ENCODE data around the gene SZT2. TPM values are rescaled to one million over a fixed set of nuclear protein-coding genes. Genes with fewer than 3 reads are reported as not detected.
A peak's percentile ranks its signal among the peaks of the same experiment; 100 is the strongest.
"Not testable (repeated sequence)": the region's sequence is repeated elsewhere in the genome, so short reads cannot be mapped to it uniquely, and the experiment has no call there.

SZT2 gene
- total RNA-seq, 3 donors from 2014 or later = 29.1 to 49.2 (median 44.3) TPM

GRCh38 chr1:43367026-43367903, 22.4 kb upstream of the SZT2 start:
- Histone ChIP-seq H3K27me3 (no peaks in the 10 kb centered on the region), H3K9me3 (no peaks in the 10 kb centered on the region), H3K4me1 (peaks cover 8 to 18% of the 10 kb centered on the region in 2 donors), H3K27ac (peak overlapping the region; percentile 94 to 98), H3K4me3 (peak overlapping the region; percentile 69 to 88 (median 88)), H3K36me3 (no peaks in the 10 kb centered on the region)
- no peak for TF ChIP-seq CTCF (IDR thresholded peaks at IDR 0.05)
- no peak for TF ChIP-seq POLR2A (IDR thresholded peaks at IDR 0.05)
- TF ChIP-seq POLR2AphosphoS5 (IDR thresholded peaks at IDR 0.05) = no peak
- DNase-seq (ENCODE audit: low spot score in 2 of 2) = no peak
- intact Hi-C loops (cut with DNase I; ENCODE audit: low total_unique reads) = no loop called here

- Histone ChIP-seq H3K27me3 (no peaks in the 10 kb centered on the region), H3K36me3 (no peaks in the 10 kb centered on the region), H3K9me3 (no peaks in the 10 kb centered on the region), H3K4me3 (peak within 1 kb of the TSS; percentile 69 to 88 (median 88)), H3K4me1 (peaks cover 8 to 18% of the 10 kb centered on the region in 2 donors), H3K27ac (peak within 1 kb of the TSS; percentile 94 to 98)
- intact Hi-C loops (cut with DNase I; ENCODE audit: low total_unique reads) = no loop called here
- TF ChIP-seq CTCF (IDR thresholded peaks at IDR 0.05) (peak in 1 of 3 donors; percentile 18), POLR2AphosphoS5 (IDR thresholded peaks at IDR 0.05) (peak; percentile 27 to 52 (median 49)), POLR2A (IDR thresholded peaks at IDR 0.05) (peak; percentile 38)
- DNase-seq (ENCODE audit: low spot score in 2 of 2) = peak; percentile 89
Measured at GRCh38 chr1:43367904-43368645, 21.6 kb upstream of the SZT2 start, which contains the start of gene ELOVL1. TSS of gene ELOVL1 (minus strand) at chr1:43368011. CDS start at chr1:43365609, 2,402 bp downstream.

GRCh38 chr1:43368646-43369020, 21.1 kb upstream of the SZT2 start:
- H3K9me3 ChIP-seq = no peaks in the 10 kb centered on the region
- no peak for DNase-seq (ENCODE audit: low spot score in 2 of 2)
- intact Hi-C loops (cut with DNase I; ENCODE audit: low total_unique reads) = no loop called here

GRCh38 chr1:43369779-43370178, 19.9 kb upstream of the SZT2 start:
- H3K9me3 ChIP-seq; intact Hi-C loops (cut with DNase I; ENCODE audit: low total_unique reads); H3K27me3 ChIP-seq; H3K4me3 ChIP-seq; H3K27ac ChIP-seq; DNase-seq (ENCODE audit: low spot score in 2 of 2); H3K36me3 ChIP-seq: not testable (repeated sequence)
- H3K4me1 ChIP-seq = peaks cover 8 to 18% of the 10 kb centered on the region in 2 donors

More at GRCh38 chr1:43368646-43369020, 21.1 kb upstream of the SZT2 start:
- Histone ChIP-seq H3K4me1 (peaks cover 8 to 18% of the 10 kb centered on the region in 2 donors), H3K36me3 (no peaks in the 10 kb centered on the region), H3K27ac (peak overlapping the region; percentile 94 to 98), H3K4me3 (peak overlapping the region; percentile 69 to 88 (median 88)), H3K27me3 (no peaks in the 10 kb centered on the region)
- TF ChIP-seq POLR2A (IDR thresholded peaks at IDR 0.05) = no peak
- TF ChIP-seq CTCF (IDR thresholded peaks at IDR 0.05) = no peak
- TF ChIP-seq POLR2AphosphoS5 (IDR thresholded peaks at IDR 0.05) = no peak

- no peak for TF ChIP-seq POLR2A (IDR thresholded peaks at IDR 0.05)
- no peak for TF ChIP-seq CTCF (IDR thresholded peaks at IDR 0.05)
- no peak for TF ChIP-seq POLR2AphosphoS5 (IDR thresholded peaks at IDR 0.05)
- no peak for DNase-seq (ENCODE audit: low spot score in 2 of 2)
- H3K4me1 ChIP-seq = peaks cover 8 to 17% of the 10 kb centered on the region in 2 donors
- H3K36me3 ChIP-seq = no peaks in the 10 kb centered on the region
- no peaks in the 10 kb centered on the region for H3K9me3 ChIP-seq
- intact Hi-C loops (cut with DNase I; ENCODE audit: low total_unique reads) = no loop called here
- H3K4me3 ChIP-seq = no peak overlapping the region
- H3K27me3 ChIP-seq = no peaks in the 10 kb centered on the region
- H3K27ac ChIP-seq = no peak overlapping the region
Measured at GRCh38 chr1:43370564-43370963, 19.1 kb upstream of the SZT2 start.

All from breast epithelium (tissue), 4 donors.